IPS-18a (cell line): Measurements from ENCODE around the gene NTN5.
"Not testable (repeated sequence)": the region's sequence is repeated elsewhere in the genome, so short reads cannot be mapped to it uniquely, and the experiment has no call there.

Source experiments
- H3K27ac ChIP-seq: one replicate; pipeline ENCODE4 v1.5.1; 2013; ENCODE audit warnings: low read length
- H3K27me3 ChIP-seq: one replicate; pipeline ENCODE4 v1.6.1; 2013; ENCODE audit warnings: mild to moderate bottlenecking, low read length; ENCODE audit not compliant: control insufficient read depth, insufficient read depth
- H3K36me3 ChIP-seq: one replicate; pipeline ENCODE4 v1.6.1; 2013; ENCODE audit warnings: low read depth, low read length; ENCODE audit not compliant: control insufficient read depth
- H3K4me1 ChIP-seq: one replicate; pipeline ENCODE4 v1.6.1; 2013; ENCODE audit warnings: low read depth, low read length; ENCODE audit not compliant: control insufficient read depth
- H3K4me3 ChIP-seq: one replicate; pipeline ENCODE4 v1.5.1; 2013; ENCODE audit warnings: low read length
- H3K9ac ChIP-seq: one replicate; pipeline ENCODE4 v1.6.1; 2013; ENCODE audit warnings: mild to moderate bottlenecking, low read length, moderate library complexity
- H3K9me3 ChIP-seq: one replicate; pipeline ENCODE4 v1.6.1; 2013; ENCODE audit warnings: low read depth, low read length; ENCODE audit not compliant: control insufficient read depth

NTN5 gene, protein sequence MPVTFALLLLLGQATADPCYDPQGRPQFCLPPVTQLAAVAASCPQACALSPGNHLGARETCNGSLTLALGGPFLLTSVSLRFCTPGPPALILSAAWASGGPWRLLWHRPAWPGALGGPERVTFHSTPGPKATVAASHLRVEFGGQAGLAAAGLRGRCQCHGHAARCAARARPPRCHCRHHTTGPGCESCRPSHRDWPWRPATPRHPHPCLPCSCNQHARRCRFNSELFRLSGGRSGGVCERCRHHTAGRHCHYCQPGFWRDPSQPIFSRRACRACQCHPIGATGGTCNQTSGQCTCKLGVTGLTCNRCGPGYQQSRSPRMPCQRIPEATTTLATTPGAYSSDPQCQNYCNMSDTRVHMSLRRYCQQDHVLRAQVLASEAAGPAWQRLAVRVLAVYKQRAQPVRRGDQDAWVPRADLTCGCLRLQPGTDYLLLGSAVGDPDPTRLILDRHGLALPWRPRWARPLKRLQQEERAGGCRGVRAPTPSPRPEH

DNA sequence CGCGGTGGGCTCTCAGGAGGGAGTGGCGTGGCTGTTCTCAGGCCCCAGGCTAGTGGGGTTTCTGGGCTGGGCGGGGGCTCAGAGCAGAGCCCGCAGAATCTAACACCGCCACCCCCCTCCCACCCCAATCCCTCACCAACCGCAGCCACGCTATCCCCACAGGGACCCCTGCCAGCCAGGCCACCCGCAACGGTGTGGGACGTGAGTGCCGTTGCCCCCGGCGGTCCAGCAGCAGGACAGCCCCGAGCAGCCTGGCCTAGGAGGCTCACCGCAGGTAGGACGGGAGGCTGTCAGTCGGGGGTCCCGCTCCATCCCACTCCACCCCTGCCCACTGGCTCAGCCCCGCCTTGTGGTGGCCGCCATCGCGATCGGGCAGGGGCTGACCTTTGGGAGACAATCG is at the start of gene NTN5:
Gene NTN5, minus strand, starts transcription at position 24 of the 400 bp plus-strand sequence. CDS start 2,031 bp downstream, outside the sequence.
- no peaks in the 10 kb centered on the region for H3K9me3 ChIP-seq
- no peaks in the 10 kb centered on the region for H3K36me3 ChIP-seq
- peaks cover 19% of the 10 kb centered on the region for H3K4me1 ChIP-seq
- H3K4me3 ChIP-seq: peak within 1 kb of the TSS; percentile 0
- no peak within 1 kb of the TSS for H3K9ac ChIP-seq
- peaks cover 12% of the 10 kb centered on the region for H3K27me3 ChIP-seq
- H3K27ac ChIP-seq: no peak within 1 kb of the TSS

DNA sequence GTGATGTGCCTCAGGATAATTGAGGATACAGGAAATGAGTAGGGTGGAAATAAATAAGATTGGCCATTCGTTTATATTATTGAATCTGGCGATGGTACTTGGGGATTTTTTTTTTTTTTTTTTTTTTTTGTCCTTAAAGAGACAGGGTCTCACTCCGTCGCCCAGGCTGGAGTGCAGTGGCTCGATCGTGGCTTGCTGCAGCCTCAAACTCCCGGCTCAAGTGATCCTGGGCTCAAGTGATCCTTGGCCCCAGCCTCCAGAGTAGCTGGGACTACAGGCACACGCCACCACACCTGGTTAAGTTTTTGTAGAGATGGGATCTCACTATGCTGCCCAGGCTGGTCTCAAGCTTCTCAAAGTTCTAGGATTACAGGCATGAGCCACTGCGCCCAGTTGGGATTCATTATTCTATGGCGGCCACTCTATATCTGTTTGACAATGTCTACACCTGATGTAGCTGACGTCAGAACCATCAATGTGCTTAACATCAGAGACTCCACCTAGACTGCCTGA is 49.4 kb upstream of the NTN5 start:
- Histone ChIP-seq H3K27ac (no peak overlapping the region), H3K9ac (no peak overlapping the region), H3K4me1 (peaks cover 11% of the 10 kb centered on the region), H3K4me3 (no peak overlapping the region), H3K27me3 (no peaks in the 10 kb centered on the region), H3K36me3 (no peaks in the 10 kb centered on the region), H3K9me3 (no peaks in the 10 kb centered on the region)

DNA sequence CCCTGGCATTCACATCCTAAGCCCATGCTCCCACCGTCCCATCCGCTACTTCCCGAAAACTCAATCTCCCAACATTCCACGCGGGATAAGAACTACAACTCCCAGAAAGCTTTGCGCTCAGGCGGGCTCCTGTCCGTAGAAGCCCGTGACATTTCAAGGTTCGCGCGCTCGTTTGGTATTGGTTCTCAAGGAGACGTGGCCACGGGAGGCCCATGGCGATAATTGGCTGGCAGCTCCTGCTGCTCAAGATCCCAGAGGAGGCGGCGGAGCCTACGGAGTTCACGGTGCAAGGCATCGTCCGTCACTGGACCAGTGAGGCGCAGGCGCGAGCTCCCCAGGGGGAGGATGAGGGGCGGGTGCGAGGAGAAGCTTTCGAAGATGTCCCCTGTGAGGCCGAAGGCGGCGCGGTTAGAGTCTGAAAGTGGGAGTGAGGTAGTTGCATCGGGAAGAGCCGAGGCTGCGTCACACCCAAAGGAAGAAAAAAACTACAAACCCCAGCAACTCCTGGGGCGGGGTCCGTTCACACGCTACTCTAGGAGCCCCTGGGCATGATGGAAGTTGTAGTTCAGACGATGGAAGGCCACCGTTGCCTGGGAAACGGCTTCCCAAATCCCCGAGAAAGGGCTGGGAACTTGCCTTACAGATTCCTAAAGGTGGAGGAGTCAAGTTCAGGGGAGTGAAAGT is 47.9 kb upstream of the NTN5 start:
- H3K4me1 ChIP-seq: peaks cover 20% of the 10 kb centered on the region
- no peaks in the 10 kb centered on the region for H3K27me3 ChIP-seq
- peak overlapping the region; percentile 87 for H3K9ac ChIP-seq
- peak overlapping the region; percentile 94 for H3K27ac ChIP-seq
- H3K36me3 ChIP-seq: no peaks in the 10 kb centered on the region
- H3K9me3 ChIP-seq: no peaks in the 10 kb centered on the region
- H3K4me3 ChIP-seq: peak overlapping the region; percentile 97

- H3K4me1 ChIP-seq: peaks cover 20% of the 10 kb centered on the region
- H3K27me3 ChIP-seq: no peaks in the 10 kb centered on the region
- H3K36me3 ChIP-seq: no peaks in the 10 kb centered on the region
- peak overlapping the region; percentile 97 for H3K4me3 ChIP-seq
- H3K9me3 ChIP-seq: no peaks in the 10 kb centered on the region
- H3K9ac ChIP-seq: no peak overlapping the region
- no peak overlapping the region for H3K27ac ChIP-seq
Measured at GRCh38 chr19:48720251-48720612, 47.4 kb upstream of the NTN5 start.

DNA sequence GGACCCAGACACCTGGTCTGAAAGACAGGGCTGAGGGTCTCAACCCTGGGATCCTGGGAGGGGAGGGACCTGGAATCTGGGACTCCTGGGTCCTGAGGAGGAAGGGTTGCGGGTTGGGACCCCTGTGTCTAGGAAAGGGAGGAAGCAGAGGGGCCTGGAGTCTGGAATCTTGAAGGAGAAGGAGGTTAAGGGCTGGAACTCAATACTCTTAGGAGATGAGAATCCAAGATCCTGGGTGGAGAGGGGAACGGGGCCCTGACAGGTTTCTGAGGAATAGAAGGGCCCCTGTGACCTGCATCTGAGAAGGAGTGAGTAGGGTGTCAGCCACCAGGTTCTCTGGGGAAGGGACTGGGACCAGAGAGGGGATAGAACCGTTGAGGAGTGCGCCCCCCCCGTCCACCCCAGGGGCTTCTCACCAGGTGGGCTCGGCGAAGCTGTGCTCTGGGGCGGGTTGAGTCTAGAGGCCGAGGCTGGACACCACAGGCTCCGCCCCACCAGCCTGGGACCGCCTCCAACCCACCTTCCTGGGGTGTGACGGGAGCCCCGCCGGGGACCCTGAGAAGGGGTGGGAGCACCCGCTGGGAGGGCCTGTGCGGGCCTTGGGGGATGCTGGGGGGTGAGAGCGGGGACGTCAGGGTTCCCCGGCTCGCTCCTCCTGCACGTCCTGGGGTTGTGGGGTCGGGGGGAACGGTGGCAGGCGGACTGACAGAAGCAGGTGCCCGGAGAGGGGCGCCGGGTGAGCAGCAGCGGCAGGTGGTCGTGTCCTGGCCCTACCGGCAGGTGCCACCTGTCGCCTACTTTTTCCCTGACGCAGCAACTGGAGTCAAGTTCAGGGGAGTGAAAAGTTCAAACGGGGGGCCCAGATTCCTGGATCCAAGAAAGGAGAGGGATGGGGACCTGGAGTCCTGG is 46.7 kb upstream of the NTN5 start, which contains the start of gene MAMSTR:
Gene MAMSTR, minus strand, starts transcription at position 463 of the 909 bp plus-strand sequence. CDS start 694 bp downstream, outside the sequence.
- H3K9me3 ChIP-seq: no peaks in the 10 kb centered on the region
- H3K36me3 ChIP-seq: no peaks in the 10 kb centered on the region
- H3K4me1 ChIP-seq: peaks cover 22% of the 10 kb centered on the region
- peak within 1 kb of the TSS; percentile 97 for H3K4me3 ChIP-seq
- H3K27me3 ChIP-seq: no peaks in the 10 kb centered on the region
- H3K9ac ChIP-seq: peak within 1 kb of the TSS; percentile 87
- no peak within 1 kb of the TSS for H3K27ac ChIP-seq

DNA sequence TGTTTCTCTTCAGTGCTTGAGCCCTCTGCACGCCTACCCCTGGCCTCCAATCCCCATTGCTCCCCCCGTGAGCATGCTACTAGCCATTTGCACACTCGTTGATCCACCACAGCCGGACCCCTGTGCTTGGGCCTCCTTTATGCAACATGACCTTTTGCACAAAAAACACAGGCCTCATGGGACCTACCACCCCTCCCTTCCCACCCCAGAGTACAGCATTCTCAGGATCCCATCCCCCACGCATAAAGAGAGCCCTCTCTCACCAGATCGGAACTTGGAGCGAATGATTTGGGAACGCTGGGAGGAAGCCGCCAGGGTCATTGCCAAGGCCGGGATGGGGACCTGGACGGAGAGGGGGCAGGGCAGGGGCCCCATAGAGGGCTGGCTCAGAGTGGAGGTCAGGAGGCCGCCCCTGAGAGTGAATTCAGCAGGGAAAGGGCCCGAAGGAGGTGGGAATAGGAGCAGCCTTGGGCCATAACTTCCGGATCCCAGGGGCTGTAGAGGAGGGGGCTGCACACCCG is 46.0 kb upstream of the NTN5 start:
- Histone ChIP-seq H3K9ac (no peak overlapping the region), H3K9me3 (no peaks in the 10 kb centered on the region), H3K4me3 (no peak overlapping the region), H3K36me3 (no peaks in the 10 kb centered on the region), H3K27ac (no peak overlapping the region), H3K27me3 (no peaks in the 10 kb centered on the region), H3K4me1 (peaks cover 22% of the 10 kb centered on the region)

DNA sequence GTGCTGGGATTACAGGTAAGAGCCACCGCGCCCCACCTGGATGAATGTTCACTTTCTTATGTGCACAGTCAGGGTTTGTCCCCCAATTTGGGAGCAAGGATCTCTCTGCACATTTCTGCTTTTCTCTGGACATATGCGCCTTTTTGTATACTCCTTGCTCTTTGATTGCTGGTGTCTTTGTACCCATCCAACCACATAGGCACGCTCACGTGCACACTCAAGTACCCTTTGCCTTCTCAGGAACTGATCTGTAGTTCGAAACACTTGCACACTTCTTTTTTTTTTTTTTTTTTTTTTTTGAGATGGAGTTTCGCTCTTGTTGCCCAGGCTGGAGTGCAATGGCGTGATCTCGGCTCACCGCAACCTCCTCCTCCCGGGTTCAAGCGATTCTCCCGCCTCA is 45.3 kb upstream of the NTN5 start:
- not testable (repeated sequence) for H3K9ac ChIP-seq, H3K4me3 ChIP-seq

DNA sequence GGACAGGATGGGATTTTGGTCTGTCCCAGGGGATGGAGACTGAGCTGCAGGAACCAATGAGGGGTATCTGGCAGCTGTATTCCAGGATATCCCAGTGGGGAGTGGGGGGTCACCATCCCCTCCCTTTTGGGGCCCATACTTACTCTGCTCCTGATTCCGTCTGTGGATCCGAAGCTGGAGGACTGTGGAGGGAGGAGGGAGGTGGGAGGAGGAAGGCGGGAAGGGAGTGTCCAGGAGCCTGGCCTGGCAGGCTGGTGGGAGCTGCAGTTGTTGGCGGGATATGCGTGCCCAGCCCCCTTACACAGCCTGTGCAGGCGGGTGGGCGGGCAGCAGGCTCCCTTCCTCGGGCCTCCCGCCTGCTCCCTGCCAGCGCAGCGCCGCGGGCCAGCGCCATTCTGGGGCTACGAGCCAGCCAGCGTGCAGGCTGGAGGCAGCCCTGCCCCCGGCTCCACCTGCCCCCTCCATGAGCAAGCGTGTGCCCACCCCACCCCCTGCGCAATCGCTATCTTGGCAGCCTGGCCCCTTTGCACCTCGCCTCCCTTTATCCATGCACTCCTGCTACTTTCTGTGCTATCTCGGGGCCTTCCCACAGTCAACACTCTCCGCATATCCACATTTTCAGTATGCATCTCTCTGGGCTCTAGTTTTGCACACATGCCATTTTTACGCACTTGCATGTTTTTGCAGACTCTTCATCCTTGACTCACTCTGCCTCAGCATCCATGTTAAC is 43.9 kb upstream of the NTN5 start:
- Histone ChIP-seq H3K27me3 (no peaks in the 10 kb centered on the region), H3K27ac (no peak overlapping the region), H3K4me1 (peaks cover 27% of the 10 kb centered on the region), H3K9me3 (no peaks in the 10 kb centered on the region), H3K36me3 (no peaks in the 10 kb centered on the region), H3K9ac (no peak overlapping the region), H3K4me3 (peak overlapping the region; percentile 30)

More for the DNA sequence above, 45.3 kb upstream of the NTN5 start:
- H3K27ac ChIP-seq, H3K27me3 ChIP-seq, H3K9me3 ChIP-seq, H3K36me3 ChIP-seq: not testable (repeated sequence)
- peaks cover 22% of the 10 kb centered on the region for H3K4me1 ChIP-seq

DNA sequence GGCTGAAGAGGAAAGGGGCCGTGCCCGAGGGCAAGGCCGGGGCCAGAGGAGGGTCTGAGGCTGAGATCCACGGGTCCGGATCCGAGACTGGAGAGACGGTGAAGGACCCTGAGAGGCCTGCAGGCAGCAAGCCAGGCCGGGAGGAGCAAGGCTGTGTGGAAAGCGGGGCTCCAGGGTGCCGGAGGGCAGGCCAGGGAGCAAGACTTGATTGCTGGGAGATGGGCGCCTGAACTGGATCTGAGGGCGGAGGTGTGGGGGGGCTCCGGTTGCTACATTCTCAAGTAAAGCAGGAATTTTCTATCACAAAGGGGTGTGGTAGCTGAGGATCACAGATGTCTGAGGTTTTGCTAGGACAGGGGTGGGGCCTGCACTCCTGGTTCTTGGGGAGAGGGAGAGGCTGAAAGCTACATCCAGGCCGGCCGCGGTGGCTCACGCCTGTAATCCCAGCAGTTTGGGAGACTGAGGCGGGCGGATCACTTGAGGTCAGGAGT is 42.9 kb upstream of the NTN5 start:
- H3K9ac ChIP-seq: no peak overlapping the region
- H3K4me1 ChIP-seq: peaks cover 27% of the 10 kb centered on the region
- H3K27me3 ChIP-seq: no peaks in the 10 kb centered on the region
- no peak overlapping the region for H3K4me3 ChIP-seq
- H3K36me3 ChIP-seq: no peaks in the 10 kb centered on the region
- H3K27ac ChIP-seq: no peak overlapping the region
- H3K9me3 ChIP-seq: no peaks in the 10 kb centered on the region
